Stimulated activated effector memory CD8-positive, alpha-beta T cell treated with anti-CD3 and anti-CD28 coated beads, Interleukin-12 subunit alpha, Interleukin-12 subunit beta, amount 100 ng/mL, for 72 hours (primary cell): Measurements from ENCODE around the gene ATG10.
"Not testable (repeated sequence)": the region's sequence is repeated elsewhere in the genome, so short reads cannot be mapped to it uniquely, and the experiment has no call there.

Experiments
- ATAC-seq: fragments of 150-1000 bp; cut with Tn5 transposase; 2 replicates; pipeline ENCODE4 v1.10.0; 2021
- DNase-seq, 2 donors: peaks; one replicate each; pipeline ENCODE4 v3.0.0; 2021 to 2022; ENCODE audit warnings: low spot score in 2 of 2
- H3K27ac Mint-ChIP-seq: one replicate; pipeline ENCODE4 v1.8.0; 2022; ENCODE audit warnings: mild to moderate bottlenecking, mixed read lengths
- H3K36me3 Mint-ChIP-seq: one replicate; pipeline ENCODE4 v1.8.0; 2022; ENCODE audit warnings: mild to moderate bottlenecking, mixed read lengths
- H3K4me1 Mint-ChIP-seq: one replicate; pipeline ENCODE4 v1.8.0; 2022; ENCODE audit warnings: mixed read lengths
- H3K4me3 Mint-ChIP-seq: one replicate; pipeline ENCODE4 v1.8.0; 2022; ENCODE audit warnings: mild to moderate bottlenecking, mixed read lengths
- H3K9me3 Mint-ChIP-seq: one replicate; pipeline ENCODE4 v1.8.0; 2022; ENCODE audit warnings: mixed read lengths

Gene ATG10

DNA sequence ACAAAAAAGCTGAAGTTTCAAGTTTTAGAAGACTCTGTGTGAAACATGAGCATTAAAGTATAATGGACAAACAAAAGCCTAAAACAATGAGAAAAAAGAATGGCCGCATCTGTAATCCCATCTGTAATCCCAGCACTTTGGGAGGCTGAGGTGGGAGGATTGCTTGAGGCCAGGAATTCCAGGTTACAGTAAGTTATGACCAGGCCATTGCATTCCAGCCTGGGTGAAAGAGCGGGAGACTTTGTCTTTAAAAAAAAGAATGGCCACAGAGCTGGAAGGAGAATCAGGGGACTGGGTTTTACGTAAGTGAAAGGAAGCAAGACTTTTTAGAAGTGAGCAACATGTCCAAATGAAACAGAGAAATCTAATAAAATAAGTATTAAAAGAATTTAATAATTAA lies 2.6 kb upstream of the ATG10 start:
- Mint-ChIP-seq H3K36me3 (no peaks in the 10 kb centered on the region), H3K27ac (no peak overlapping the region), H3K9me3 (no peaks in the 10 kb centered on the region), H3K4me1 (peaks cover 19% of the 10 kb centered on the region), H3K4me3 (no peak overlapping the region)
- no peak for DNase-seq
- no peak for ATAC-seq

DNA sequence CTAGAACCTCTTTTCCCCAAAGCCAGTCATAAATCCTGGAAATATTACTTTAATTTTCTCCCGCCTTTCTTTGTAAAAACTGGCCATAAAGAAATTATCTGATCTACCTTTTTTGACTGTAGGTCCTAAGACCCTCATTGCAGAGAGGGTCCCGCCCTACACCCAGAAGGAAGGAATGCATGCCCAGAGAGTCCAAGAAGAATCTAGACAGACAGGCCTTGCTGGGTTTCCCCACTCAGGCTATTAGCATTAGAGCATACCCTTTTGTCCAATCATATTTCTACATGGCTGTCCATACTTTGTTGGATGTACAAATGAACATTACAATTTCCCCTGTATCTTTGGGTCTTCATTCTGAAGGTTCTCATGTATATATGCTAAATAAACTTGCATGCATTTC lies 1.9 kb upstream of the ATG10 start:
- Mint-ChIP-seq H3K36me3 (no peaks in the 10 kb centered on the region), H3K4me1 (peaks cover 25% of the 10 kb centered on the region), H3K9me3 (no peaks in the 10 kb centered on the region), H3K4me3 (no peak overlapping the region), H3K27ac (no peak overlapping the region)
- no peak for ATAC-seq
- DNase-seq, result no peak

DNA sequence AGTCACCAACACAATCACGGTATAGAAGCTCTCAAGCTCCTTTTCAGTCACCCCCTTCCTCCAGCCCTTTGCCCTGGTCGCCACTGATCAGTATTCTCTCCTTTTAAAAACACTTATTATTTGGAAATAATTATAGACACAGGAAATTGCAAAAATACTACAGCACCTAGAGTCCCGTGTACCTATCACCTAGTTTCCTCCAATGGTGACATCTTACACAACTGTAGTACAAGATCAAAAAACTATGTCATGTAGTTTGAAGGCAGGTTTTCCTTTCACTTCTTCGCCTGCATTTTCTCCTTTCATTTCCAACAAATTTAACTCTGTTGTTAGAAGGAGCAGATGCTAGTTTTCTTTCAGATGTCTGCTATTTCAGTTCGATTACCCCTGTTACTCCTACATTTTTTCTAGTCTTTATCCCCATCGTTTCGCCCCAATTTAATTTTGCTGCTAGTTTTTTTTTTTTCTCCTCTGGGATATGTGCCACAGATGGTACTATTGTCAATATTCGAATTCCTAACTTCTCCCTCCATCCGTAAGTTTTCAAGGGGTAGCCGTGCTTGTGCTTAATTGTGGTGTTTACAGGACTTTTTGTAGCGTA lies 612 bp upstream of the ATG10 start:
- ATAC-seq, result no peak
- no peaks in the 10 kb centered on the region for H3K9me3 Mint-ChIP-seq
- peak overlapping the region; percentile 97 for H3K27ac Mint-ChIP-seq
- peaks cover 25% of the 10 kb centered on the region for H3K4me1 Mint-ChIP-seq
- no peaks in the 10 kb centered on the region for H3K36me3 Mint-ChIP-seq
- DNase-seq, result peak in 1 of 2 donors; percentile 52
- peak overlapping the region; percentile 90 for H3K4me3 Mint-ChIP-seq

DNA sequence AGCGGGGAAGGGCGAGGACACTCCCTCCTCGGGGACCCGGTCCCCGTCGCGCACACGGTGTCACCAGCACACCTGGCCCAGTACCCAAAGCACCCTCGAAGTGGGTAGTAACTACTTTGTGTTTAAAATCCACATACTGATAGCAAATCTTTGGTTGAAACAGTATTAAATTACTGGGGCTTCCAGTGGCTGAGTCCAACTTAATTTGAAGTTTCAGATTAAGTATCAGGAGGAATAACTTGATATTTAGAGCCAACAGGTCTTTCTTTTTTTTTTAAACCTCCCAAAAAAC lies 615 bp downstream of the ATG10 start:
- Mint-ChIP-seq H3K9me3 (no peaks in the 10 kb centered on the region), H3K27ac (peak overlapping the region; percentile 97), H3K36me3 (no peaks in the 10 kb centered on the region), H3K4me1 (peaks cover 25% of the 10 kb centered on the region), H3K4me3 (peak overlapping the region; percentile 90)
- peak; percentile 71 for ATAC-seq
- no peak for DNase-seq

DNA sequence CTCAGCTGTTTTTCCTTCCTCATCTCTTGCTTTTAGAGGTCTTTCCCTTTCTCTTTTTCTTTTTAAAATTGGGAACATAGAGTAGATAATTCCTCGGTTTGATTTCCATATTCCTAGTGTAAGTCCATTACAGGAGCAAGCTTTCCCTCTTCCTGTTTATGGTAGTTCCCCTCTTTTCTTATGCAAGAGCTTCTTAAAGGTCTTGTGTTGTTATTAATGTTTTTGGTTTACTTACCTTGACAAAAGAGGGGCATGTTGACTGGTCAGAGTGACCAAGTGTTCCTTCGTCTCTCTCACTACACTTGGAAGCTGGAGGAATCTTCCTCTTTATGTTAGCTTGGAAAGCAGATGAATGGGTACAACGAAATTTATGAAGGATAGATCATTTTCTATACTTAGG lies 8.3 kb downstream of the ATG10 start:
- ATAC-seq, result no peak
- Mint-ChIP-seq H3K4me3 (no peak overlapping the region), H3K36me3 (peaks cover 20% of the 10 kb centered on the region), H3K4me1 (no peaks in the 10 kb centered on the region), H3K27ac (no peak overlapping the region), H3K9me3 (no peaks in the 10 kb centered on the region)
- DNase-seq, result no peak

DNA sequence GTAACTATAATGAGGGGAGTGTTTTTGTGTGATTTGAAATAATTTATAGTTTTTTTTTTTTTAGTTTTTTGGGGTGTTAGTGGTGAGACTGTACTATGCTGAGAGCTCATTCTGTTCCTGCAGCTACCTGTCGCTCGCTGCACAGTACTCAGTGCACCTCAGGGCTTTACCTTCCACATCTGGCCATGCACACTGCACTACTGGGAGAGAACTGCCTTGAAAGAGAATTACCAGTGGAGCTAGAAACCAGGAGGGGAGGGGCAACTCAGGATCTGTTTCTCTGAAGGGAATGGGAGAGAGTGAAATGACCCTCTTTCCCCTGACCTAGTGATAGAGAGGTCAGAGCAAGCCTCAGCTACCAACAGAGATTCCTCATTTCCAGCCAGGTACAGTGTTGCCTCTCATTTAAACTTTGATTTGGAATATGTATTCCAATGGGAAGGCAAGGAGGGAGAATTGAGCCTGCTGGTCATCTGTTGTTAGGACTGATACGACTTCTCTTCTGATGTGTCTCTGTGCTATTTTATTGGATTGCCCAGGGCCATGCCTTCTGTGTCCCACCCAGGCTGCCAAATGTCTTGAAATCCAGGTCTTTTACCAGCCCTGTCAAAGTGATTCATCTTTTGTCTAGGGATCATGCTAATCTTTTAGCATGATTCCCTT lies 8.9 kb downstream of the ATG10 start:
- no peak for ATAC-seq
- no peaks in the 10 kb centered on the region for H3K4me1 Mint-ChIP-seq
- H3K4me3 Mint-ChIP-seq, result no peak overlapping the region
- no peaks in the 10 kb centered on the region for H3K9me3 Mint-ChIP-seq
- no peak overlapping the region for H3K27ac Mint-ChIP-seq
- no peak for DNase-seq
- peaks cover 20% of the 10 kb centered on the region for H3K36me3 Mint-ChIP-seq

DNA sequence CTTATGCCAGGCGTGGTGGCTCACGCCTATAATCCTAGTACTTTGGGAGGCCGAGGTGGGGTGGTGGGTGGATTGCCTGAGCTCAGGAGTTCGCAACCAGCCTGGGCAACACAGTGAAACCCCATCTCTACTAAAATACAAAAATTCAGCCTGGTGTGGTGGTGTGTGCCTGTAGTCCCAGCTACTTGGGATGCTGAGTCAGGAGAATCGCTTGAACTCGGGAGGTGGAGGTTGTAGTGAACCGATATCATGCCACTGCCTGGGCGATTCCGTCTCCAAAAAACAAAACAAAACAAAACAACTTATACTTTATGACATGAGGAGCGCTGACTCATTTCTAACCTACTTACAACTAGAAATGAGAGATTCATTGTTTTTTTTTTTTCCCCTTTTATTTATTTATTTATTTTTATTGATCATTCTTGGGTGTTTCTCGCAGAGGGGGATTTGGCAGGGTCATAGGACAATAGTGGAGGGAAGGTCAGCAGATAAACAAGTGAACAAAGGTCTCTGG lies 10.4 kb downstream of the ATG10 start:
- not testable (repeated sequence) for H3K4me1 Mint-ChIP-seq, H3K4me3 Mint-ChIP-seq, DNase-seq, H3K27ac Mint-ChIP-seq, H3K9me3 Mint-ChIP-seq, ATAC-seq
- peaks cover 20% of the 10 kb centered on the region for H3K36me3 Mint-ChIP-seq

DNA sequence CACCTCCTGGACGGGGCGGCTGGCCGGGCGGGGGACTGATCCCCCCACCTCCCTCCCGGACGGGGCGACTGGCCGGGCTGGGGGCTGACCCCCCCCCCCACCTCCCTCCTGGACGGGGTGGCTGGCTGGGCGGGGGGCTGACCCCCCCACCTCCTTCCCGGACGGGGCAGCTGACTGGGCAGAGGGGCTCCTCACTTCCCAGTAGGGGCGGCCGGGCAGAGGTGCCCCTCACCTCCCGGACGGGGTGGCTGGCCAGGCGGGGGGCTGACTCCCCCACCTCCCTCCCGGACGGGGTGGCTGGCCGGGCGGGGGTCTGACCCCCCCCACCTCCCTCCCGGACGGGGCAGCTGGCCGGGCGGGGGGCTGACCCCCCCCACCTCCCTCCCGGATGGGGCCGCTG lies 11.3 kb downstream of the ATG10 start:
- not testable (repeated sequence) for H3K9me3 Mint-ChIP-seq, H3K4me3 Mint-ChIP-seq, DNase-seq, H3K27ac Mint-ChIP-seq, ATAC-seq, H3K4me1 Mint-ChIP-seq
- peaks cover 22% of the 10 kb centered on the region for H3K36me3 Mint-ChIP-seq

DNA sequence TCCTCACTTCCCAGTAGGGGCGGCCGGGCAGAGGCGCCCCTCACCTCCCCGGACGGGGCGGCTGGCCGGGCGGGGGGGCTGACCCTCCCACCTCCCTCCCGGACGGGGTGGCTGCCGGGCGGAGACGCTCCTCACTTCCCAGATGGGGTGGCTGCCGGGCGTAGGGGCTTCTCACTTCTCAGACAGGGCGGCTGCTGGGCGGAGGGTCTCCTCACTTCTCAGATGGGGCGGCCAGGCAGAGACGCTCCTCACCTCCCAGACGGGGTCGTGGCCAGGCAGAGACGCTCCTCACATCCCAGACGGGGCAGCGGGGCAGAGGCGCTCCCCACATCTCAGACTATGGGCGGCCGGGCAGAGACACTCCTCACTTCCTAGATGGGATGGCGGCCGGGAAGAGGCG lies 11.7 kb downstream of the ATG10 start:
- H3K36me3 Mint-ChIP-seq, result peaks cover 22% of the 10 kb centered on the region
- not testable (repeated sequence) for ATAC-seq, DNase-seq, H3K4me1 Mint-ChIP-seq, H3K9me3 Mint-ChIP-seq, H3K4me3 Mint-ChIP-seq, H3K27ac Mint-ChIP-seq

DNA sequence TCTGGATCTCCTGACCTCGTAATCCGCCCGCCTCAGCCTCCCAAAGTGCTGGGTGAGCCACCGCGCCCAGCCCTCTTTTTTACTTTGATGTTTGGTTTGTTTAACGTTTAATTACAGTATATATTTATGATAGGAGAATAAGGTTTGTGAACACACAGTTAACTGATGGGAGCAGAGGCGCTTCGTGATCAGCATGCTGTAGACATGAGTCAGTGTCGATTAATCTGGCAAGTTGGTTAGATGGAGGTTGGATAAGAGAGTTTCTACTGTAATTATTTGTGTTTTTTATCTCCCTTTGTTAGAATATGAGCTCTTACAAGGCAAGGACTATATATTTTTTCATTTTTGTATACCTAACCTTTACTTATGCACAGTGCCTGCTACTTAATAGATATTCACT lies 14.3 kb downstream of the ATG10 start:
- no peak overlapping the region for H3K27ac Mint-ChIP-seq
- ATAC-seq (no peak), DNase-seq (no peak)
- no peak overlapping the region for H3K4me3 Mint-ChIP-seq
- H3K4me1 Mint-ChIP-seq, result no peaks in the 10 kb centered on the region
- no peaks in the 10 kb centered on the region for H3K9me3 Mint-ChIP-seq
- H3K36me3 Mint-ChIP-seq, result peaks cover 28% of the 10 kb centered on the region

DNA sequence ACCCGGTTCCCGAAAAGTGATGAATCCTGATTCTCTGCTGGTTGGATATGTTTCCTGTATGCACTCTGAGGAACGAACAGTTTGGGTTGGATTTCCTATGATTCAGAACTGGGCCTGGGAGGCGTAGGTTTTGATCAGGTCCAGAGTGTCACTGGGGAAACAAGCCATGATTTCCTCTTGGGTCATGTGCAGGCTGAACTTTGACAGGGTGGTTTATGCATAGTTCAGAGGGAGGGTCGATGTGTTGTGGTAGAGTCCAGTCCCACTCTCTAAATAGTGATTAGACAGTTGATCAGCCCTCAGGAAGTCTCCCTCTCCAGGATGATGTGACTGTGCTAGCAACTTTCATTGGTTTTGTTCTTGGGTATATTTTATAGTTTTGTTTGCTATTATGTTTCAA lies 17.4 kb downstream of the ATG10 start:
- H3K36me3 Mint-ChIP-seq, result peaks cover 22% of the 10 kb centered on the region
- no peak overlapping the region for H3K27ac Mint-ChIP-seq
- DNase-seq (no peak), ATAC-seq (no peak)
- no peaks in the 10 kb centered on the region for H3K4me1 Mint-ChIP-seq
- H3K4me3 Mint-ChIP-seq, result no peak overlapping the region
- no peaks in the 10 kb centered on the region for H3K9me3 Mint-ChIP-seq

DNA sequence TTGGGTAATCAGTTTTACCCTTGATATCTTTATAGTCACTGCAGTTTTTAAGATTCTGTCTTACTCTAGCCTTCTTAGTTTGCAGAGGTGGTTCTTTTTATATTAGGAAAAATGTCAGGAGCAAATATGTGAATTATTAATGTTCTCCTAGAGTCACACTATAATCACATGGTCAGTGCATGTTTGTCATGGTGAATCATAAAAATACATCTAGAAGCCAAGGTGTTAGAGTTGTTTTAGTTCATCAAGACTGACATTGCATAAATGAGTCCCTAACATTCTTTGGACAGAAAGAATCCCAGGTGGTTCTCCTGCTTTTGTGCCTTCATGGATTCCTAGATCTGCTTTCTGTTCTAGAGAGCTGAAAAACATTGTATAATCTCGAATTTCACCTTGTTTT lies 22.9 kb downstream of the ATG10 start:
- H3K36me3 Mint-ChIP-seq, result peaks cover 5% of the 10 kb centered on the region
- no peak overlapping the region for H3K4me3 Mint-ChIP-seq
- no peaks in the 10 kb centered on the region for H3K4me1 Mint-ChIP-seq
- DNase-seq, result no peak
- ATAC-seq, result no peak
- H3K9me3 Mint-ChIP-seq, result peaks cover 10% of the 10 kb centered on the region
- no peak overlapping the region for H3K27ac Mint-ChIP-seq

DNA sequence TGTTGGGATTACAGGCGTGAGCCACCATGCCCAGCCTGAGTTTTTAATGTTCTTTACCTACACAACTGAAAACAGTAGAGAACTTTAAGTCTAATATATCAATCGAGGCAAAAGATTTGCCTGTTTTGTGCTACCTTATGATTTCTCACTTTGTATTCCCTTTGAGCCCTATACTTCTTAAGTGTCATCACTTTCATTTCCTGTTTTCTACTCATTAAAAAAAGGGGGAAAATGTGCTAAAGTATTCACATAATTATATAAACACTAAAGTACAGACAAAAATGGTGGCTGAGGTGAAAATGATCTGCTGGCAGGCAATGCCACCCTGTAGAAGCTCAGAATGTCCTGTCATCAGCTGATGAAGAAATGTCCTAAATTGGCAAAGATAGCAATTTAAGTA lies 23.6 kb downstream of the ATG10 start:
- Mint-ChIP-seq H3K27ac (no peak overlapping the region), H3K36me3 (no peaks in the 10 kb centered on the region)

DNA sequence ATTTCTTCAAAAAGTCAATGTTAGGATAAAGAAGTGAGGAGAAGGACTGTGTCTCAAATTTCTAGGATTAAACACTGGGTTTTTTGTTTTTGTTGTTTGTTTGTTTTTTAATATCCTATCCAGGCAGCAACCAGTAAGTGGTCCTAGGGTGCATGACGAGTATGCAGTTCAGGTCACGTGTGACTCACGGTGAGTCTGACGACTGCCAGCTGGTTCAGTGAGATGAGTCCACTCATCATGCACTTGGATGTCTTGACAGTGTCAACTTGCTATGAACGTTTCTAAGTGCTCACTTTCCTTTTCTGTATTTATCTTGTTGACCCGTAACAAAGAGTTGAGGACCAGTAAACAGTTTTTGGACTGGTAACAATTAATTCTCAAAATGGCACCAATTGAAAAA lies 32.7 kb downstream of the ATG10 start:
- no peaks in the 10 kb centered on the region for H3K36me3 Mint-ChIP-seq
- H3K4me3 Mint-ChIP-seq, result no peak overlapping the region
- H3K27ac Mint-ChIP-seq, result no peak overlapping the region
- ATAC-seq (peak; percentile 45), DNase-seq (no peak)
- peaks cover 2% of the 10 kb centered on the region for H3K9me3 Mint-ChIP-seq
- no peaks in the 10 kb centered on the region for H3K4me1 Mint-ChIP-seq

More for the DNA sequence above, 23.6 kb downstream of the ATG10 start:
- ATAC-seq, result no peak
- DNase-seq, result no peak
- Mint-ChIP-seq H3K4me3 (no peak overlapping the region), H3K9me3 (peaks cover 10% of the 10 kb centered on the region), H3K4me1 (no peaks in the 10 kb centered on the region)

DNA sequence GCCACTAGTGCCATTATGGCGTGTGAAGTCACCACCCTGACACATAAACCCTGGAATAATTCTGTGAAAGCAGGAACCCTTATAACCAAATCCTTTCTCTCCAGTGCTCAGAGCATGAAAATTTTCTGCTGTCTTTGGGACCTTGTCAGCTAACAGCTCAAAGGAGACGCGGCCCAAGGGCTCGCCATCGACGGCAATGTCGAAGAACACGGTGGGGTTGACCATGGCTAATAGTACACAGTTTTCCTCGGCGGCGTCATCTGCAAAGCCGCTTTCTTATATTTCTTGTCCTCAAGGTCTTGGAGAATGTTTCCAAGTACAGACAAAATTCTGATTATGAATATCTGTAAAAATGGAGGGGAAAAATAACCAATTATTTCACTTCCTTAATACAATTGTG lies 38.0 kb downstream of the ATG10 start:
- not testable (repeated sequence) for DNase-seq, H3K27ac Mint-ChIP-seq, H3K4me1 Mint-ChIP-seq, ATAC-seq, H3K36me3 Mint-ChIP-seq, H3K4me3 Mint-ChIP-seq, H3K9me3 Mint-ChIP-seq

DNA sequence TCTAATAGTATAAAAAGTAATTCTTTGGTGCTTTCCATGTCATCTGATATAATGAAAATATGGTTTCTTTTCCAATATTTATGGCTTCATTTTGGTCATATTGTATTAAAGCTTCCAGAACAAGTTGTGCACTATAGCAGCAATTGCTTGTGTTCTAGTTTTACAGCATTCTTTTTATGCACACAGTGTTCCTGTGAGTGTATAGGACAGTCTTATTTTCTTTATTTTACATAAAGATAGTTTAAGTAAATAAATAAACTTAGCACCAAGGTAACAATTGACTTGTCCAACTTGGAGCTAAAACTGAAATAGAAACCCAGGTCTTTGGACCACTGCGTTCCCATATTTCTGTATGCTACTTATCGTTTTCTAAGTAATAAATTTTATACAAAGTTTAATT lies 38.9 kb downstream of the ATG10 start:
- H3K36me3 Mint-ChIP-seq, result no peaks in the 10 kb centered on the region
- H3K4me1 Mint-ChIP-seq, result peaks cover under 1% of the 10 kb centered on the region
- no peak overlapping the region for H3K27ac Mint-ChIP-seq
- H3K9me3 Mint-ChIP-seq, result no peaks in the 10 kb centered on the region
- DNase-seq, result no peak
- no peak overlapping the region for H3K4me3 Mint-ChIP-seq
- no peak for ATAC-seq
